ENCODE results near the gene NSF. TPM values are rescaled to one million over a fixed set of nuclear protein-coding genes. Genes with fewer than 3 reads are reported as not detected.

Gene NSF
- total and polyA plus RNA-seq, 3 donors from 2014 or later, result 31.5 to 42.9 (median 37.4) TPM

DNA sequence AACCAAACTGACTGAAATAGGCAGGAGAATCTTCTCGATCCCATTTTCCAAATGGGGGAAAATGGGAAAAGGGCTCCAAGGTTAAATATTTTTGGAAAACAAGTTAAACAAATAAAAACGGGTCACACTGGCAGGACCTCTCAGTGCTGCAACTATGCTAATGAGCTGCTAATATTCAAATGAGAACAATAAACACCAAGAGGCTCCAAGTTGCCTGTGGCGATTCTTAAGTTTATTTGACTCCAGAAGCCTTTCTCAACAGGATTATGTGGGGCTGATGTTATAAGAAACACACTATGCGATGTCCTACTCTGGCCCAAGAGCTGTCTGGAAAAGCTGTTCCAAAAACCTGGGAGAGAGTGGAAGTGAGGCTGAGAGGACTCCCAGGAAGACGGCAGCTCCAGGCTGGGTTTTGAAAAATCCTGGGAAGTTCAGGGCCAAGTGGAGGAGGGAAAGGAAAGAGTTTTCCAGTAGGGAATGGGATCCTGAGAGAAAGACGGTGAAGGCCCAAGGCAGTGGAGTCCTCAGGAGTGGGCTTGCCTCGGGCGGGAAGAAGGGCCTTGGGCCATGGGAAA, 206.6 kb downstream of the NSF start:
- 62% methylated on average over 8 of the region's 8 CpGs for WGBS, 2 donors

GRCh38 chr17:46800573-46800972, 210.1 kb downstream of the NSF start:
- TF ChIP-seq POLR2A (IDR thresholded peaks at IDR 0.05) (no peak), CTCF (IDR thresholded peaks at IDR 0.05) (no peak)
- 96 to 98% methylated on average over 4 of the region's 4 CpGs for WGBS, 2 donors
- Histone ChIP-seq H3K4me1 (no peaks in the 10 kb centered on the region), H3K36me3 (ENCODE audit: low read depth, missing control alignments) (no peaks in the 10 kb centered on the region), H3K27ac (no peak overlapping the region), H3K4me3 (no peak overlapping the region), H3K9me3 (no peaks in the 10 kb centered on the region), H3K27me3 (no peaks in the 10 kb centered on the region)
- DNase-seq, result no peak
- intact Hi-C loops (cut with DNase I; ENCODE audit: low total_unique reads), result no loop called here

More for the DNA sequence above, 206.6 kb downstream of the NSF start:
- Histone ChIP-seq H3K27ac (no peak overlapping the region), H3K4me1 (no peaks in the 10 kb centered on the region), H3K9me3 (no peaks in the 10 kb centered on the region), H3K4me3 (no peak overlapping the region), H3K36me3 (ENCODE audit: low read depth, missing control alignments) (no peaks in the 10 kb centered on the region), H3K27me3 (no peaks in the 10 kb centered on the region)
- intact Hi-C loops (cut with DNase I; ENCODE audit: low total_unique reads), result no loop called here
- TF ChIP-seq POLR2A (IDR thresholded peaks at IDR 0.05), result no peak
- no peak for TF ChIP-seq CTCF (IDR thresholded peaks at IDR 0.05)
- DNase-seq, result no peak

GRCh38 chr17:46802800-46803199, 212.3 kb downstream of the NSF start:
- 69 to 72% methylated on average over 7 of the region's 7 CpGs for WGBS, 2 donors
- DNase-seq, result no peak
- H3K4me1 ChIP-seq, result no peaks in the 10 kb centered on the region
- H3K27me3 ChIP-seq, result no peaks in the 10 kb centered on the region
- no peaks in the 10 kb centered on the region for H3K9me3 ChIP-seq
- intact Hi-C loops (cut with DNase I; ENCODE audit: low total_unique reads), result no loop called here
- no peaks in the 10 kb centered on the region for H3K36me3 ChIP-seq (ENCODE audit: low read depth, missing control alignments)
- H3K4me3 ChIP-seq, result no peak overlapping the region
- TF ChIP-seq POLR2A (IDR thresholded peaks at IDR 0.05) (no peak), CTCF (IDR thresholded peaks at IDR 0.05) (no peak)
- H3K27ac ChIP-seq, result no peak overlapping the region

DNA sequence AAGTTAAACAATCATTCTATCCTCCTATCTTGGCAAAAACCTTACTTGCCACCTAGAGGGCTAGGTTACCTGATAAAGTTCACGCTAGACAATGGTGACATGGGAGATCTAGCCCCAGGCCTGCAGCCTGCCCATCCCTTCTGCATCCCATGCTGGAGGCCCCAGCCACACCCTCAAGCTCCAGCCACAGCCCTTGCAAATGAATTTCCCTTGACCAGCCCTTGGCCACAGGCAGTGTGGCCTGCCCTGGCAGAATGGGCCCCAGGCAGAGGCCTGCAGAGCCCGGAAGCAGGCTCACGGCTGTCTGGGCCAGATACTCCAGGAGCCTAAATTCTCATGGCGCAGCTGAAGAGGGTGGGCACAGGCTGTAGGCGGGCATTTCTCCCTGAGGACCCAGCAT, 213.1 kb downstream of the NSF start:
- no peaks in the 10 kb centered on the region for H3K9me3 ChIP-seq
- H3K4me3 ChIP-seq, result no peak overlapping the region
- no peak overlapping the region for H3K27ac ChIP-seq
- DNase-seq, result no peak
- no peaks in the 10 kb centered on the region for H3K36me3 ChIP-seq (ENCODE audit: low read depth, missing control alignments)
- intact Hi-C loops (cut with DNase I; ENCODE audit: low total_unique reads), result no loop called here
- whole genome bisulfite sequencing, 2 donors, result 88 to 98% methylated on average over 5 of the region's 5 CpGs
- H3K4me1 ChIP-seq, result no peaks in the 10 kb centered on the region
- H3K27me3 ChIP-seq, result no peaks in the 10 kb centered on the region
- TF ChIP-seq POLR2A (IDR thresholded peaks at IDR 0.05), result no peak
- no peak for TF ChIP-seq CTCF (IDR thresholded peaks at IDR 0.05)

- intact Hi-C loops (cut with DNase I; ENCODE audit: low total_unique reads), result no loop called here
- Histone ChIP-seq H3K36me3 (ENCODE audit: low read depth, missing control alignments) (no peaks in the 10 kb centered on the region), H3K27me3 (no peaks in the 10 kb centered on the region), H3K4me3 (no peak overlapping the region), H3K4me1 (no peaks in the 10 kb centered on the region), H3K9me3 (no peaks in the 10 kb centered on the region), H3K27ac (no peak overlapping the region)
- no peak for TF ChIP-seq CTCF (IDR thresholded peaks at IDR 0.05)
- TF ChIP-seq POLR2A (IDR thresholded peaks at IDR 0.05), result no peak
- 89 to 95% methylated on average over 6 of the region's 6 CpGs for WGBS, 2 donors
- no peak for DNase-seq
These were observed 215.3 kb downstream of the NSF start for GRCh38 chr17:46805771-46806170.

Measured in testis (tissue), 3 donors.